Ovary (tissue), 9 donors: ENCODE measurements around the gene ENTPD1. TPM values are rescaled to one million over a fixed set of nuclear protein-coding genes. Genes with fewer than 3 reads are reported as not detected.

Source experiments
- DNase-seq, 5 donors: peaks; one replicate each; pipeline ENCODE4 v3.0.0-alpha.2; 2019 to 2020
- H3K27ac ChIP-seq, 2 donors: fragments of 200-600 bp; one replicate each; pipeline versions ENCODE4 v1.5.1 to v1.8.0; 2019 to 2022
- H3K27me3 ChIP-seq: fragments of 200-600 bp; one replicate; pipeline ENCODE4 v1.8.0; 2022
- H3K36me3 ChIP-seq: fragments of 200-600 bp; sonication (generic); one replicate; pipeline ENCODE4 v1.5.1; 2019
- H3K4me1 ChIP-seq: one replicate; pipeline ENCODE4 v1.8.1; 2013; ENCODE audit warnings: mild to moderate bottlenecking, moderate library complexity; ENCODE audit not compliant: insufficient read depth
- H3K4me3 ChIP-seq: fragments of 200-600 bp; sonication (generic); one replicate; pipeline ENCODE4 v1.5.1; 2017
- H3K9me3 ChIP-seq, 2 donors: fragments of 200-600 bp in 1 of 2; sonication (generic) in 1 of 2; one replicate each; pipeline versions ENCODE4 v1.5.1 to v1.8.1; 2013 to 2019; ENCODE audit warnings: mild to moderate bottlenecking in 1 of 2, moderate library complexity in 1 of 2
- EP300 ChIP-seq: sonication (generic); formaldehyde crosslinking; IDR thresholded peaks from one replicate; pipeline ENCODE4 v1.6.1; 2017; ENCODE audit warnings: antibody characterized with exemption
- POLR2A ChIP-seq: fragments of 450-650 bp; IDR thresholded peaks from one replicate; pipeline ENCODE4 v1.6.1; 2017; ENCODE audit warnings: antibody characterized with exemption, mild to moderate bottlenecking, moderate library complexity
- WGBS, 3 donors: extraction: QIAGEN DNeasy Blood & Tissue Kit in 1 of 3; methylation state at CpG; one replicate each; pipeline versions ENCODE4 v1.1.5 to v1.1.7; 2013 to 2017; 5-methylcytosine and 5-hydroxymethylcytosine counted together
- intact Hi-C, 4 donors: fragments of 100-400 bp; cut with DNase I; formaldehyde crosslinking; loops; one replicate each; pipeline versions ENCODE4 v1.11.0 to v1.15.1; 2022 to 2023
- polyA plus RNA-seq, 2 donors: library from polyadenylated mRNA; stranded (reverse); fragments of 200-250 nt in 1 of 2; fragments of 350-450 nt in 1 of 2; fragmentation: Illumina TruSeq in 1 of 2; extraction: RNeasy Lipid Tissue Mini Kit (QIAGEN cat#74804) in 1 of 2; gene quantifications; one replicate each; pipeline ENCODE4 v1.2.3, GENCODE V29; 2013 to 2014
- total RNA-seq, 7 donors: library from RNA; depleted of rRNA in 2 of 7; stranded (reverse); fragments of >200 nt in 2 of 7; fragmentation: NEBNext Ultra II Directional in 3 of 7; extraction: Animal tissue kit (Norgen Biotek cat#: 25700) in 3 of 7; gene quantifications; one replicate each; pipeline versions ENCODE4 v1.1.0 to v1.2.4, GENCODE V29; 2016 to 2023
- TF ChIP-seq, protein P1 (sequence below), 3 donors: fragments of 450-650 bp in 2 of 3; fragments of 200-600 bp in 1 of 3; IDR thresholded peaks; one replicate each; pipeline versions ENCODE4 v1.5.1 to v1.8.0; 2016 to 2022; ENCODE audit warnings: antibody characterized with exemption in 3 of 3, mild to moderate bottlenecking in 1 of 3
- donor health status: DM: no; HTN: no; CAD: no; lungs with moderate emphysema.
- donor health status: DM: no; HTN: no; CAD: no.
- donor health status: Bipolar disorder and iron deficiency.
- donor health status: DM: yes; HTN: yes; CAD: no.
- donor health status: DM: no; HTN: no; CAD: no.
- donor health status: DM: yes; HTN: yes; CAD: no.

Gene ENTPD1
- total and polyA plus RNA-seq, 9 donors, result 3.0 to 51.5 (median 8.1) TPM

- no peaks in the 10 kb centered on the region for H3K4me1 ChIP-seq
- WGBS, 3 donors, result 92 to 93% (median 92%) methylated on average over 3 of the region's 3 CpGs
- TF ChIP-seq POLR2A, result no peak
- TF ChIP-seq EP300, result no peak
- TF ChIP-seq, protein P1, sequence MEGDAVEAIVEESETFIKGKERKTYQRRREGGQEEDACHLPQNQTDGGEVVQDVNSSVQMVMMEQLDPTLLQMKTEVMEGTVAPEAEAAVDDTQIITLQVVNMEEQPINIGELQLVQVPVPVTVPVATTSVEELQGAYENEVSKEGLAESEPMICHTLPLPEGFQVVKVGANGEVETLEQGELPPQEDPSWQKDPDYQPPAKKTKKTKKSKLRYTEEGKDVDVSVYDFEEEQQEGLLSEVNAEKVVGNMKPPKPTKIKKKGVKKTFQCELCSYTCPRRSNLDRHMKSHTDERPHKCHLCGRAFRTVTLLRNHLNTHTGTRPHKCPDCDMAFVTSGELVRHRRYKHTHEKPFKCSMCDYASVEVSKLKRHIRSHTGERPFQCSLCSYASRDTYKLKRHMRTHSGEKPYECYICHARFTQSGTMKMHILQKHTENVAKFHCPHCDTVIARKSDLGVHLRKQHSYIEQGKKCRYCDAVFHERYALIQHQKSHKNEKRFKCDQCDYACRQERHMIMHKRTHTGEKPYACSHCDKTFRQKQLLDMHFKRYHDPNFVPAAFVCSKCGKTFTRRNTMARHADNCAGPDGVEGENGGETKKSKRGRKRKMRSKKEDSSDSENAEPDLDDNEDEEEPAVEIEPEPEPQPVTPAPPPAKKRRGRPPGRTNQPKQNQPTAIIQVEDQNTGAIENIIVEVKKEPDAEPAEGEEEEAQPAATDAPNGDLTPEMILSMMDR (IDR thresholded peaks at IDR 0.05), result no peak
- no peaks in the 10 kb centered on the region for H3K36me3 ChIP-seq
- no peaks in the 10 kb centered on the region for H3K9me3 ChIP-seq
- no peak overlapping the region for H3K4me3 ChIP-seq
- intact Hi-C loops, result no loop called here
- H3K27ac ChIP-seq, result no peak overlapping the region
- no peaks in the 10 kb centered on the region for H3K27me3 ChIP-seq
- no peak for DNase-seq
These were observed 78.4 kb downstream of the ENTPD1 start for GRCh38 chr10:95834406-95834805.

- WGBS, 3 donors, result 82 to 99% (median 93%) methylated on average over 2 of the region's 2 CpGs
- intact Hi-C loops, result no loop called here
These were observed 79.3 kb downstream of the ENTPD1 start for GRCh38 chr10:95835149-95835860.

DNA sequence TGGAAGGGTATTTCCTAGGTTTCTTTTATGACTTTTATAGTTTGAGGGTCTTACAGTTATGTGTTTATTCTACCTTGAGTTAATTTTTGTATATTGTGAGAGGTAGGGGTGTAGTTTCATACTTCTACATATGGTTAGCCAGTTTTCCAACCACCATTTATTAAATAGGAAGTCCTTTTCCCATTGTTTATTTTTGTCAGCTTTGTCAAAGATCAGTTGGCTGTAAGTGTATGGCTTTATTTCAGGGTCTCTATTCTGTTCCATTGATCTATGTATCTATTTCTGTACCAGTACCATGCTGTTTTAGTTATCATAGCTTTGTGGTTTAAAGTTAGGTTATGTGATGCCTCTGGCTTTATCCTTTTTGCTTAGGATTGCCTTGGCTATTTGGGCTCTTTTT, 79.9 kb downstream of the ENTPD1 start:
- H3K27ac ChIP-seq, result no peak overlapping the region

More at GRCh38 chr10:95835149-95835860, 79.3 kb downstream of the ENTPD1 start:
- H3K36me3 ChIP-seq, result no peaks in the 10 kb centered on the region
- no peaks in the 10 kb centered on the region for H3K9me3 ChIP-seq
- no peak overlapping the region for H3K4me3 ChIP-seq
- H3K4me1 ChIP-seq, result no peaks in the 10 kb centered on the region
- H3K27me3 ChIP-seq, result no peaks in the 10 kb centered on the region
- no peak for DNase-seq
- TF ChIP-seq, protein P1 (IDR thresholded peaks at IDR 0.05), result no peak
- TF ChIP-seq EP300 (no peak), POLR2A (no peak)
- H3K27ac ChIP-seq, result no peak overlapping the region

GRCh38 chr10:95836610-95837355, 80.8 kb downstream of the ENTPD1 start:
- Histone ChIP-seq H3K27me3 (no peaks in the 10 kb centered on the region), H3K36me3 (no peaks in the 10 kb centered on the region), H3K4me3 (no peak overlapping the region), H3K9me3 (no peaks in the 10 kb centered on the region), H3K27ac (no peak overlapping the region), H3K4me1 (no peaks in the 10 kb centered on the region)
- TF ChIP-seq, protein P1 (IDR thresholded peaks at IDR 0.05), result no peak
- TF ChIP-seq EP300 (no peak), POLR2A (no peak)
- no peak for DNase-seq
- intact Hi-C loops, result no loop called here
- WGBS, 3 donors, result 63 to 73% (median 66%) methylated on average over 5 of the region's 5 CpGs

More for the DNA sequence above, 79.9 kb downstream of the ENTPD1 start:
- Histone ChIP-seq H3K4me3 (no peak overlapping the region), H3K27me3 (no peaks in the 10 kb centered on the region), H3K4me1 (no peaks in the 10 kb centered on the region), H3K36me3 (no peaks in the 10 kb centered on the region), H3K9me3 (no peaks in the 10 kb centered on the region)
- no peak for TF ChIP-seq POLR2A
- TF ChIP-seq EP300, result no peak
- TF ChIP-seq, protein P1 (IDR thresholded peaks at IDR 0.05), result no peak
- intact Hi-C loops, result no loop called here
- DNase-seq, result no peak
